GM18951 (cell line): ENCODE data around the gene SLC39A11.
"Not testable (repeated sequence)": the region's sequence is repeated elsewhere in the genome, so short reads cannot be mapped to it uniquely, and the experiment has no call there.

Experiments used
- POLR2A ChIP-seq: IDR thresholded peaks from 4 replicates; pipeline ENCODE4 v1.6.1; 2011; ENCODE audit warnings: mild to moderate bottlenecking; ENCODE audit not compliant: insufficient read length, insufficient read depth; ENCODE audit errors: extremely low read depth
- in situ Hi-C: fragments of 300-500 bp; cut with MboI; formaldehyde crosslinking; loops from one replicate; pipeline ENCODE4 v1.12.0; 2022; ENCODE audit warnings: low sequenced_read_pairs, mixed read lengths, inconsistent platforms; ENCODE audit not compliant: unreplicated experiment

The SLC39A11 gene

DNA sequence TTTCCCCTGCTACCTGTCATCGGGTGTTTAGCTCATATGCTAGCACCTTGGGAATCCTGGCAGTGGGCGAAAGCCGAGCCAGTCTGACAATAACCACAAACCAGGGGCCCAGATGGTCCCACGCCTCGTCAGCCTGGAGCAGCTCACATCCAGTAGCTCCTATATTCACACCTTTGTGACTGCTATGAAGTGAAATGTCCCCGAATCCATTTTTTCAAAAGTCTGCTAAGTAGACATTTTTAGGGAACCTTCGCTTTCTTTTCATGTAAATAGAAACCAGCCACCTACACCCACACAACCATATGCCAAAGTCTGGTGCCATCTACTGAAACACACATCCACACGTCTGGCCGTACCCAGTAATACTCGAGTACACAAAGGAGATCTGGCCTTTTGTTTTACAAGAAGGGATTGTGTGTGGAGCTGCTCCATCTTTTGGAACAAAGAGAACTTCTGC, 176.8 kb downstream of the SLC39A11 start:
- no peak for TF ChIP-seq POLR2A
- in situ Hi-C loops = no loop called here

GRCh38 chr17:72913142-72913682, 179.3 kb downstream of the SLC39A11 start:
- in situ Hi-C loops = no loop called here
- no peak for TF ChIP-seq POLR2A

DNA sequence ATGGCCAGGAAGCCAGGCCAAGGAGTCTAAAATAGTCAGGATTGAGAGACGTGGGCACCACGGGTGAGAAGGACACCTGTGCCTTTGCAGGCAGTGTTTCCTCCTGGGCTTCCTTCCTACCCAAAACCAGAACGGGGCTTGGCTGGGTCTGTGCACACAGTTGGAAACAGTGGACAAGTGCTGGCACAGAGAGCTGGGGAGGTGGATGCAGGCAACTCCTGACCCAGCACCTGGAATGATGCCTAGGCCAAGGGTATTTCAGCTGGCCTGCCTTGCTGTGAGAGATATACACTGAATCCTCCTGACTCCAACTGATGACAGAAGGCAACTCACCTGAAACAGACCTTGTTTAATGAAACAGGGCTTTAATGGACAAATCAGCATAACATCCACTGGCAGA, 186.2 kb downstream of the SLC39A11 start:
- in situ Hi-C loops = no loop called here
- TF ChIP-seq POLR2A = no peak

GRCh38 chr17:72903522-72903921, 189.0 kb downstream of the SLC39A11 start:
- in situ Hi-C loops = no loop called here
- no peak for TF ChIP-seq POLR2A

DNA sequence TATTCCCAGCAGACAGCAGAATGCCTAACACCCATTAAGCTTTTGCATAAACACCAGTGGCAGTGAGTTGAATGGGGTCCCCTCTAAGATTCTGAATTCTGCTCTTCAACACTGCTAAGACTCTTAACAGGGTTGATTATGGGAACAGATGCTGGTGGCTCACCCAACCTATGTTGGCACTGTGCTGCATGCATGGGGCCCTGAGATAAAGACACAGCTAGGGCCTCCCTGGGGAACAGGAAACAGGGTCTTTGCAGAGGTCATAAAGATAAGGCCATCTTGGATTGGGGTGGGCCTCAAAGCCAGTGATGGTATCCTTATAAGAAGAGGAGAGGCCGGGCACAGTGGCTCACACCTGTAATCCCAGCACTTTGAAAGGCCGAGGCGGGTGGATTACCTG, 190.8 kb downstream of the SLC39A11 start:
- TF ChIP-seq POLR2A = no peak
- in situ Hi-C loops = no loop called here

DNA sequence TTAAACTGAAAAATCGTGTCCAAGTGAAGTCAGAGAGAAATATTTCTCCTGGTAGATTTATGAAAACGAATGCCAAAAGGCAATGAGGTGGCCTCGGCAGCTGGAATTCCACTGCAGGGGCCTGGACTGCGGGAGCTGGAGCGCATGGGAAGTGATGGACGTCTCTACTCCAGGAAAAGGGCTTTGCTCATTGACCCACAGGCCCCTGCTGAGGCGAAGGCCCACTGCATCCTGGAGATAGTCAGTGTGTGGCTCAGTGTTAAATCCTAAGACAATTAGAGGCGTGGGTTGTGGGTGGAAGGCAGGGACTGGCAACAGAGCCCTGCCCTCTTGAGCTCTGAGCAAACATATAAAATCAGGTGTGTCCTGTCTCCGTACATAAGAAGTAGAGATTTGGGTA, 191.4 kb downstream of the SLC39A11 start:
- in situ Hi-C loops = no loop called here
- TF ChIP-seq POLR2A = no peak

- TF ChIP-seq POLR2A = no peak
- in situ Hi-C loops = no loop called here
Measured at GRCh38 chr17:72900654-72900971, 191.9 kb downstream of the SLC39A11 start.

GRCh38 chr17:72898725-72899124, 193.8 kb downstream of the SLC39A11 start:
- no peak for TF ChIP-seq POLR2A
- in situ Hi-C loops = no loop called here

DNA sequence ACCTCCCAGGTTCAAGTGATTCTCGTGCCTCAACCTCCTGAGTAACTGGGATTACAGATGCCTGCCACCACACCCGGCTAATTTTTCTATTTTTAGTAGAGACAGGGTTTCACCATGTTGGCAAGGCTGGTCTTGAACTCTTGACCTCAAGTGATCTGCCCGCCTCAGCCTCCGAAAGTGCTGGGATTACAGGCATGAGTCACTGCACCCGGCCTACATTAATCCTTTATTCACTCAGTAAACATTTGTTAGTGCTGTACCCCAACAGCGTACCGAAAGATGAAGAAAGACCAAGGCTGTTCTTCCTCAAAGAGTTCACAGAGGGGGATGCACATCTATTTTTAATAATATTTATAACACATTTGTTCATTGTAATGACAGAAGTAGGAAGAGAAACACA, 196.2 kb downstream of the SLC39A11 start:
- in situ Hi-C loops = not testable (repeated sequence)

DNA sequence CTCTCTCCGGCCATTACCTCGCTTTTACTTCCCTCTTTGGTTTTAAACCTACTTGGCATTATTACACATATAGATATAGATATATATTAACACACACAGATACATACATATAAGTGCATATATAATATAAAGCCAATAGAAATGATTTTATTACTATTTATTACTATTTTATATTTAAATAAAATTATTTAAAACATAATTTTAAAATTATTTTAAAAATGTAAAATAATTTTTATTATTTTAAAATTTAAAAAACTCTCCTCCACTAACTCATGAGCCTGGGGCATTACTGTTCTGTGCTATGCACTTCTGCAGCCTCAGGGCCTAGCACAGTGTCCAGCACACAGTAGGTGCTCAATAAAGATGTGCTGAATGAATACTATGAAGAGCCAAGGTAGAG, 200.9 kb downstream of the SLC39A11 start:
- no peak for TF ChIP-seq POLR2A
- in situ Hi-C loops = no loop called here

DNA sequence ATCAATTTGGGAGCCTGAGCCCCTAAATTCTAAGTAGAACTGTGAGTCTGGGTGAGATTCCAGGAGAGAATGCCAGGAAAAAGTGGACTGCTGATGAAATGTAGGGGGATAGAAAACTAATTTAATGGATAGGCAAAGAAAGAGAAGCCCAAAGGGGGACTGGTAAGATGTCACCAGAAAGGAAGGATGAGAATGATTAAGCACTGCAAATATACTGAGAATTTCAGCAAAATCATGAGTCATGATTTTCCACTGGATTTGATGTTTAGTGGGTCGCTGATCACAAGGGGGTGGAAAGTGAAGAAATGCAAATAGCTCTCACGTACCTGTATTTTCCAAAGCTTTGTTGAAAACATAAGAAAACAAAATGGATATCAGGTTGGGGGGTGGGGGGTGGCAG, 201.8 kb downstream of the SLC39A11 start:
- TF ChIP-seq POLR2A = no peak
- in situ Hi-C loops = no loop called here

DNA sequence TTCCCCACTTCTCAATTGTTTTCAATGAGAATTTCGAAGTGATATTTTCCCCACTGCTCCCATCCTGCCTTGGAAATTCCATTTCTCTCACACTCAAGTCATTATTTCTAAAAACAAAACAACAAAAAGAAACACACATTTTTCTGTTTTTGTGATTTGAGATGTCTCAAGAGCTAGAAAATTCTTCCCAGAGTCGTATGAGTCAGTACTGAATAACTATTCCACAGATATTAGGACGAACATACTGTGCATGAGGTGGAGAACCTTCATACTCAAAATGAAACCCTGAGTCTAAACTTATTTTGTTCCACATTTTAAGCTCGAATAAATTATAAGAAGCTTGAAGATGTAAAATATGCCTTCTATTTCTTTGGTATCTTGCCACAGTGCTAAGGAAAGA, 204.6 kb downstream of the SLC39A11 start:
- in situ Hi-C loops = no loop called here
- TF ChIP-seq POLR2A = no peak

GRCh38 chr17:72887322-72887721, 205.2 kb downstream of the SLC39A11 start:
- no peak for TF ChIP-seq POLR2A
- in situ Hi-C loops = no loop called here

GRCh38 chr17:72886622-72887021, 205.9 kb downstream of the SLC39A11 start:
- TF ChIP-seq POLR2A = no peak
- in situ Hi-C loops = no loop called here

GRCh38 chr17:72884066-72884465, 208.4 kb downstream of the SLC39A11 start:
- TF ChIP-seq POLR2A = no peak

DNA sequence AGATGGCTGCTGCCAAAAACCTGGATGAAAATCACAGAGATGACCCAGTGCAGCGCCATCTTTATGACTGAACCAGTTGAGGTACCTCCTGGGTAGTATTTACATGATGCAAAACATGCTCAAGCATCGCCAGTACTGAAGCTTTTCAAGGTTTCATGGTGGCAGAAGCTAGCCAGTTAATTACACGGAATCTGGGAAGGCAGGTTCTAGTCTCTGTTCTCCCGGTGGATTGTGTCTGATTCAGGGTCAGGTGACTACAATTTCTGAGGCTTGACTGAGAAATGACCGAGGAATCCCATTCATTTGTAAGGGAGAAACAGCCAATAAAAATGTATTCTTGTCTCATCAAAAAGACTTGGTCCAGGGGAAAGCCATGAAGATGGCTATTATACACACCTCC, 209.1 kb downstream of the SLC39A11 start:
- in situ Hi-C loops = no loop called here
- TF ChIP-seq POLR2A = no peak

More at GRCh38 chr17:72884066-72884465, 208.4 kb downstream of the SLC39A11 start:
- in situ Hi-C loops = no loop called here

GRCh38 chr17:72882426-72882825, 210.1 kb downstream of the SLC39A11 start:
- in situ Hi-C loops = no loop called here
- no peak for TF ChIP-seq POLR2A
